ENCODE measurements around the gene BOK. TPM values are rescaled to one million over a fixed set of nuclear protein-coding genes. Genes with fewer than 3 reads are reported as not detected.

Gene BOK
- total and polyA plus RNA-seq, 2 of the 13 experiments (the other 11 are each of a cell fraction or from before 2014, with no cell fraction given), result 35.5 to 39.2 TPM

DNA sequence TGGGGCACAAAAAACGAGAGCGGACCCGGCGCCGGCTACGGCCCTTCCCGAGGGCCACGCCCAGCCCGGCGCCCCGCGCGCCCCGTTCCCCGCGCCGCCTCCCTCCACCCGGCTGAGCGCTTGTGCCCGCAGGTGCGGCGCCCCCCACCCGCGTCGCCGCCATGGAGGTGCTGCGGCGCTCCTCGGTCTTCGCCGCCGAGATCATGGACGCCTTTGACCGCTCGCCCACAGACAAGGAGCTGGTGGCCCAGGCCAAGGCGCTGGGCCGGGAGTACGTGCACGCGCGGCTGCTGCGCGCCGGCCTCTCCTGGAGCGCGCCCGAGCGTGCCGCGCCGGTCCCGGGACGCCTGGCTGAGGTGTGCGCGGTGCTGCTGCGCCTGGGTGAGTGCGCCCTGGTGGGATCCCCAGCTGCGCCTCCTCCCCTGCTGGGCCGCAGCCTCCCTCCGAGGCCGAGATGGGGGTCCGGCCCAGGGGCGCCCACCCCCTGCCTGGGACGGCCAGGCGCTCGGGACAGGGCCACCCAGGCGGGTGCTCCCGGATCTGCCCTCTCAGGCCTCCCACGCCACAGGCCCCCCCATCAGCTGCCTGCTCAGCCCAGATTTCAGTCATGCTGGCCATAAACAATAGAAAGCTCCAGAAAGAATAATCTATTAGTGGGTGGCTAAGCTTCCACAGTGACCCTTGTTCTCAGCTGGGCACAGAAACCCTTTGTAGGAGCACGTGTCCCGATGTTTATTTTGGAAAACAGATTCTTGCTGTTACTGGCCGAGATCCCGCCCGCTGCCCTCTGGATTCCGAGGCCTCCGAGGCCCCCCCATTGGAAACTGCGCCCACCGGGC, 997 bp downstream of the BOK start (continued):
- TF ChIP-seq ZNF761 (CRISPR knock-in tag; conservative IDR thresholded peaks at IDR 0.05) (no peak), ZBTB43 (CRISPR knock-in tag; conservative IDR thresholded peaks at IDR 0.05) (peak; percentile 34; the same call in 1 of the 2 replicates), ZNF274 (CRISPR knock-in tag; IDR thresholded peaks at IDR 0.05) (no peak), ZNF878 (CRISPR knock-in tag; IDR thresholded peaks at IDR 0.05) (no peak), EEA1 (CRISPR knock-in tag; IDR thresholded peaks at IDR 0.05; ENCODE audit: borderline replicate concordance) (no peak), HNRNPL (IDR thresholded peaks at IDR 0.05; ENCODE audit: low read depth, low read length) (no peak), ZMAT5 (CRISPR knock-in tag; IDR thresholded peaks at IDR 0.05; ENCODE audit: borderline replicate concordance, low read depth) (no peak), ZNF549 (CRISPR knock-in tag; IDR thresholded peaks at IDR 0.05) (no peak), NR3C1 (CRISPR knock-in tag; IDR thresholded peaks at IDR 0.05) (no peak), MEF2D (CRISPR knock-in tag; IDR thresholded peaks at IDR 0.05) (no peak), CTCF (CRISPR knock-in tag; IDR thresholded peaks at IDR 0.05) (peak; percentile 5; the same call in 1 of the 2 replicates), SALL1 (CRISPR knock-in tag; IDR thresholded peaks at IDR 0.05) (peak; percentile 8; the same call in 1 of the 2 replicates), ZFP41 (CRISPR knock-in tag; IDR thresholded peaks at IDR 0.05; ENCODE audit: borderline replicate concordance) (no peak), ZNF484 (CRISPR knock-in tag; IDR thresholded peaks at IDR 0.05; ENCODE audit: borderline replicate concordance, low read depth) (no peak), ZBTB20 (CRISPR knock-in tag; IDR thresholded peaks at IDR 0.05; ENCODE audit: borderline replicate concordance, low read depth) (no peak), DNMT3B (CRISPR knock-in tag; conservative IDR thresholded peaks at IDR 0.05) (no peak), KLF15 (CRISPR knock-in tag; IDR thresholded peaks at IDR 0.05; ENCODE audit: borderline replicate concordance) (no peak), ADNP (CRISPR knock-in tag; IDR thresholded peaks at IDR 0.05) (no peak), ZNF746 (CRISPR knock-in tag; IDR thresholded peaks at IDR 0.05) (no peak; the same call in 1 of the 2 replicates)
- TF ChIP-seq, protein P1, sequence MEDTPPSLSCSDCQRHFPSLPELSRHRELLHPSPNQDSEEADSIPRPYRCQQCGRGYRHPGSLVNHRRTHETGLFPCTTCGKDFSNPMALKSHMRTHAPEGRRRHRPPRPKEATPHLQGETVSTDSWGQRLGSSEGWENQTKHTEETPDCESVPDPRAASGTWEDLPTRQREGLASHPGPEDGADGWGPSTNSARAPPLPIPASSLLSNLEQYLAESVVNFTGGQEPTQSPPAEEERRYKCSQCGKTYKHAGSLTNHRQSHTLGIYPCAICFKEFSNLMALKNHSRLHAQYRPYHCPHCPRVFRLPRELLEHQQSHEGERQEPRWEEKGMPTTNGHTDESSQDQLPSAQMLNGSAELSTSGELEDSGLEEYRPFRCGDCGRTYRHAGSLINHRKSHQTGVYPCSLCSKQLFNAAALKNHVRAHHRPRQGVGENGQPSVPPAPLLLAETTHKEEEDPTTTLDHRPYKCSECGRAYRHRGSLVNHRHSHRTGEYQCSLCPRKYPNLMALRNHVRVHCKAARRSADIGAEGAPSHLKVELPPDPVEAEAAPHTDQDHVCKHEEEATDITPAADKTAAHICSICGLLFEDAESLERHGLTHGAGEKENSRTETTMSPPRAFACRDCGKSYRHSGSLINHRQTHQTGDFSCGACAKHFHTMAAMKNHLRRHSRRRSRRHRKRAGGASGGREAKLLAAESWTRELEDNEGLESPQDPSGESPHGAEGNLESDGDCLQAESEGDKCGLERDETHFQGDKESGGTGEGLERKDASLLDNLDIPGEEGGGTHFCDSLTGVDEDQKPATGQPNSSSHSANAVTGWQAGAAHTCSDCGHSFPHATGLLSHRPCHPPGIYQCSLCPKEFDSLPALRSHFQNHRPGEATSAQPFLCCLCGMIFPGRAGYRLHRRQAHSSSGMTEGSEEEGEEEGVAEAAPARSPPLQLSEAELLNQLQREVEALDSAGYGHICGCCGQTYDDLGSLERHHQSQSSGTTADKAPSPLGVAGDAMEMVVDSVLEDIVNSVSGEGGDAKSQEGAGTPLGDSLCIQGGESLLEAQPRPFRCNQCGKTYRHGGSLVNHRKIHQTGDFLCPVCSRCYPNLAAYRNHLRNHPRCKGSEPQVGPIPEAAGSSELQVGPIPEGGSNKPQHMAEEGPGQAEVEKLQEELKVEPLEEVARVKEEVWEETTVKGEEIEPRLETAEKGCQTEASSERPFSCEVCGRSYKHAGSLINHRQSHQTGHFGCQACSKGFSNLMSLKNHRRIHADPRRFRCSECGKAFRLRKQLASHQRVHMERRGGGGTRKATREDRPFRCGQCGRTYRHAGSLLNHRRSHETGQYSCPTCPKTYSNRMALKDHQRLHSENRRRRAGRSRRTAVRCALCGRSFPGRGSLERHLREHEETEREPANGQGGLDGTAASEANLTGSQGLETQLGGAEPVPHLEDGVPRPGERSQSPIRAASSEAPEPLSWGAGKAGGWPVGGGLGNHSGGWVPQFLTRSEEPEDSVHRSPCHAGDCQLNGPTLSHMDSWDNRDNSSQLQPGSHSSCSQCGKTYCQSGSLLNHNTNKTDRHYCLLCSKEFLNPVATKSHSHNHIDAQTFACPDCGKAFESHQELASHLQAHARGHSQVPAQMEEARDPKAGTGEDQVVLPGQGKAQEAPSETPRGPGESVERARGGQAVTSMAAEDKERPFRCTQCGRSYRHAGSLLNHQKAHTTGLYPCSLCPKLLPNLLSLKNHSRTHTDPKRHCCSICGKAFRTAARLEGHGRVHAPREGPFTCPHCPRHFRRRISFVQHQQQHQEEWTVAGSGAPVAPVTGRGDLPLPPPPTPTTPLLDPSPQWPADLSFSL (CRISPR knock-in tag; IDR thresholded peaks at IDR 0.05), result no peak
